SK-N-SH treated with all-trans-retinoic acid at 6 μM for 48 hours (cell line): ENCODE results near the gene PFN4.

Experiments
- ATAC-seq: fragments of 200-7000 bp; cut with Tn5 transposase; 3 replicates; pipeline ENCODE4 v1.9.1; 2020; ENCODE audit warnings: mild to moderate bottlenecking, moderate library complexity
- ARNTL ChIP-seq: fragments of 450-650 bp; formaldehyde crosslinking; IDR thresholded peaks from 2 replicates; pipeline ENCODE4 v1.5.0; 2020; ENCODE audit warnings: low read depth, mild to moderate bottlenecking, moderate library complexity, borderline replicate concordance
- CSDC2 ChIP-seq: fragments of 250-450 bp; sonication (Bioruptor Pico); IDR thresholded peaks from 2 replicates; pipeline ENCODE4 v1.5.0; 2020; ENCODE audit warnings: mild to moderate bottlenecking, moderate library complexity
- ESRRG ChIP-seq: fragments of 250-450 bp; sonication (Bioruptor Pico); IDR thresholded peaks from 2 replicates; pipeline ENCODE4 v1.6.1; 2021; ENCODE audit warnings: mild to moderate bottlenecking
- ISL1 ChIP-seq: fragments of 250-450 bp; sonication (Bioruptor Pico); IDR thresholded peaks from 2 replicates; pipeline ENCODE4 v2.1.2; 2022; ENCODE audit warnings: mild to moderate bottlenecking, moderate library complexity
- OSR1 ChIP-seq: fragments of 250-450 bp; sonication (Bioruptor Pico); IDR thresholded peaks from 2 replicates; pipeline ENCODE4 v1.8.0; 2022; ENCODE audit warnings: moderate library complexity, mild to moderate bottlenecking, inconsistent platforms
- RARB ChIP-seq: fragments of 250-450 bp; sonication (Bioruptor Pico); IDR thresholded peaks from 2 replicates; pipeline ENCODE4 v1.8.0; 2021; ENCODE audit warnings: mild to moderate bottlenecking, moderate library complexity
- SNAI2 ChIP-seq: fragments of 250-450 bp; sonication (Bioruptor Pico); IDR thresholded peaks from 2 replicates; pipeline ENCODE4 v1.5.0; 2020; ENCODE audit warnings: mild to moderate bottlenecking, moderate library complexity
- TCF4 ChIP-seq: fragments of 250-450 bp; sonication (Bioruptor Pico); IDR thresholded peaks from 2 replicates; pipeline ENCODE4 v1.8.0; 2021; ENCODE audit warnings: mild to moderate bottlenecking, moderate library complexity, borderline replicate concordance
- TOX ChIP-seq: fragments of 250-450 bp; sonication (Bioruptor Pico); IDR thresholded peaks from 2 replicates; pipeline ENCODE4 v1.8.0; 2021; ENCODE audit warnings: mild to moderate bottlenecking, moderate library complexity, borderline replicate concordance
- ZC3H10 ChIP-seq: fragments of 250-450 bp; sonication (Bioruptor Pico); IDR thresholded peaks from 2 replicates; pipeline ENCODE4 v1.5.1; 2021; ENCODE audit warnings: mild to moderate bottlenecking, moderate library complexity
- ZFP3 ChIP-seq: fragments of 250-450 bp; sonication (Bioruptor Pico); IDR thresholded peaks from 2 replicates; pipeline ENCODE4 v1.5.0; 2020; ENCODE audit warnings: mild to moderate bottlenecking, moderate library complexity
- ZFP30 ChIP-seq: fragments of 450-650 bp; formaldehyde crosslinking; IDR thresholded peaks from 2 replicates; pipeline ENCODE4 v1.5.0; 2022; ENCODE audit warnings: mild to moderate bottlenecking, moderate library complexity
- ZNF565 ChIP-seq: fragments of 450-650 bp; formaldehyde crosslinking; conservative IDR thresholded peaks from 2 replicates; pipeline ENCODE4 v1.5.0; 2020; ENCODE audit warnings: low read depth, mild to moderate bottlenecking, moderate library complexity
- ZNF8 ChIP-seq: fragments of 450-650 bp; formaldehyde crosslinking; IDR thresholded peaks from 2 replicates; pipeline ENCODE4 v1.5.0; 2020; ENCODE audit warnings: mild to moderate bottlenecking, moderate library complexity
- TF ChIP-seq, protein P1 (sequence below): fragments of 250-450 bp; sonication (Bioruptor Pico); IDR thresholded peaks from 2 replicates; pipeline ENCODE4 v1.5.1; 2020; ENCODE audit warnings: low read depth, mild to moderate bottlenecking, moderate library complexity
- TF ChIP-seq, protein P2 (sequence below): fragments of 250-450 bp; sonication (Bioruptor Pico); IDR thresholded peaks from 2 replicates; pipeline ENCODE4 v1.5.0; 2020; ENCODE audit warnings: mild to moderate bottlenecking, moderate library complexity
- TF ChIP-seq, protein P3 (sequence below): fragments of 250-450 bp; sonication (Bioruptor Pico); IDR thresholded peaks from 2 replicates; pipeline ENCODE4 v1.8.0; 2021; ENCODE audit warnings: low read depth, mild to moderate bottlenecking, moderate library complexity, borderline replicate concordance
- TF ChIP-seq, protein P4 (sequence below): fragments of 250-450 bp; sonication (Bioruptor Pico); IDR thresholded peaks from 2 replicates; pipeline ENCODE4 v1.8.0; 2020; ENCODE audit warnings: mild to moderate bottlenecking, moderate library complexity, borderline replicate concordance

Gene PFN4

DNA sequence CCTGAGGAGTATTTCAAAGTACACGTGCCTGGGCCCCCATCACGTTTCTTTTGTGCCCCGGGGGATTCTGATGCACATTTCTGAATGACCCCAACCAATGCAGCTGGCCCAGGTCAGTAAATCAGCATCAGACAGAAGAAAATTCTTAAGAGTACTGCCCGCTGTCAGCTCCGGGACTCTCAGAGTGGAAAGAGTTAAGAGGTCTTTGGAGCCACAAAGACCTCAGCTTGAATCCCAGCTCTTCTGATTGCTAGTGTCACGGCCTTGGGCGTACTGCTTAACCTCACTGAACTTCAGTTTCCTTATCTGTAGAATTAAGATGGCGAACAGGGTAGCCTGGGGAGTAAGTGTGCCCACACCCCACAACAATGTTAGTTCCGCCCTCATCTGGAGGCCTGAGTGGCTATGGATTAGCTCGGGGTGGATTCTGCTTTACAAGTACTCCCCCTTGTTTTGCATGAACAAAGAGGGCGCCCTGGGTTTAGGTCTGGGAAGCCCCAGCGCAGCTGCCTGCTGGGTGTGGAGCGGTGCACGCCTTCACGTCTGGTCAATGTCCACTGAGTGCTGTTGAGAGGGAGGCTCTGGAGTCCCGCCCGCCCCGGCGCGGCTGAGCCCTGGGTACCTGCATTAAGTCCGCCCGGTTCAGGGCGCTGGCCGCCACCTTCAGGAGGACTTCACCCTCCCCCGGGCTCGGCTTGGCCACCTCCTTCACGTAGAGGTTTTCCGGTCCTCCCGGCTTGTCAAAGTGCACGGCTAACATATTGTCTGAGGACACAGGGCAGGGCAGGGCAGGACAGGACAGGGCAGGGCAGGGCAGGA is 39.4 kb downstream of the PFN4 start:
- ATAC-seq: peak; percentile 81
- TF ChIP-seq, protein P1, sequence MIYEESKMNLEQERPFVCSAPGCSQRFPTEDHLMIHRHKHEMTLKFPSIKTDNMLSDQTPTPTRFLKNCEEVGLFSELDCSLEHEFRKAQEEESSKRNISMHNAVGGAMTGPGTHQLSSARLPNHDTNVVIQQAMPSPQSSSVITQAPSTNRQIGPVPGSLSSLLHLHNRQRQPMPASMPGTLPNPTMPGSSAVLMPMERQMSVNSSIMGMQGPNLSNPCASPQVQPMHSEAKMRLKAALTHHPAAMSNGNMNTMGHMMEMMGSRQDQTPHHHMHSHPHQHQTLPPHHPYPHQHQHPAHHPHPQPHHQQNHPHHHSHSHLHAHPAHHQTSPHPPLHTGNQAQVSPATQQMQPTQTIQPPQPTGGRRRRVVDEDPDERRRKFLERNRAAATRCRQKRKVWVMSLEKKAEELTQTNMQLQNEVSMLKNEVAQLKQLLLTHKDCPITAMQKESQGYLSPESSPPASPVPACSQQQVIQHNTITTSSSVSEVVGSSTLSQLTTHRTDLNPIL: no peak
- TF ChIP-seq CSDC2: no peak
- TF ChIP-seq ARNTL: no peak
- no peak for TF ChIP-seq SNAI2 (CRISPR knock-in tag)
- peak; percentile 62 for TF ChIP-seq TCF4 (CRISPR knock-in tag)
- no peak for TF ChIP-seq TOX (CRISPR knock-in tag)
- TF ChIP-seq ESRRG (CRISPR knock-in tag): 0 out of 2 replicates have a peak, but pooled peaks have one; percentile 16
- TF ChIP-seq ISL1 (CRISPR knock-in tag): peak; percentile 5; the same call in 1 of the 2 replicates
- TF ChIP-seq ZNF8 (CRISPR knock-in tag): 0 out of 2 replicates have a peak, but pooled peaks have one; percentile 8
- TF ChIP-seq, protein P2, sequence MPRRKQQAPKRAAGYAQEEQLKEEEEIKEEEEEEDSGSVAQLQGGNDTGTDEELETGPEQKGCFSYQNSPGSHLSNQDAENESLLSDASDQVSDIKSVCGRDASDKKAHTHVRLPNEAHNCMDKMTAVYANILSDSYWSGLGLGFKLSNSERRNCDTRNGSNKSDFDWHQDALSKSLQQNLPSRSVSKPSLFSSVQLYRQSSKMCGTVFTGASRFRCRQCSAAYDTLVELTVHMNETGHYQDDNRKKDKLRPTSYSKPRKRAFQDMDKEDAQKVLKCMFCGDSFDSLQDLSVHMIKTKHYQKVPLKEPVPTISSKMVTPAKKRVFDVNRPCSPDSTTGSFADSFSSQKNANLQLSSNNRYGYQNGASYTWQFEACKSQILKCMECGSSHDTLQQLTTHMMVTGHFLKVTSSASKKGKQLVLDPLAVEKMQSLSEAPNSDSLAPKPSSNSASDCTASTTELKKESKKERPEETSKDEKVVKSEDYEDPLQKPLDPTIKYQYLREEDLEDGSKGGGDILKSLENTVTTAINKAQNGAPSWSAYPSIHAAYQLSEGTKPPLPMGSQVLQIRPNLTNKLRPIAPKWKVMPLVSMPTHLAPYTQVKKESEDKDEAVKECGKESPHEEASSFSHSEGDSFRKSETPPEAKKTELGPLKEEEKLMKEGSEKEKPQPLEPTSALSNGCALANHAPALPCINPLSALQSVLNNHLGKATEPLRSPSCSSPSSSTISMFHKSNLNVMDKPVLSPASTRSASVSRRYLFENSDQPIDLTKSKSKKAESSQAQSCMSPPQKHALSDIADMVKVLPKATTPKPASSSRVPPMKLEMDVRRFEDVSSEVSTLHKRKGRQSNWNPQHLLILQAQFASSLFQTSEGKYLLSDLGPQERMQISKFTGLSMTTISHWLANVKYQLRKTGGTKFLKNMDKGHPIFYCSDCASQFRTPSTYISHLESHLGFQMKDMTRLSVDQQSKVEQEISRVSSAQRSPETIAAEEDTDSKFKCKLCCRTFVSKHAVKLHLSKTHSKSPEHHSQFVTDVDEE (CRISPR knock-in tag): peak; percentile 42; the same call in 1 of the 2 replicates
- TF ChIP-seq ZFP3 (CRISPR knock-in tag): no peak
- no peak for TF ChIP-seq ZC3H10 (CRISPR knock-in tag)
- TF ChIP-seq ZNF565: no peak
- no peak for TF ChIP-seq RARB (CRISPR knock-in tag)
- TF ChIP-seq, protein P3, sequence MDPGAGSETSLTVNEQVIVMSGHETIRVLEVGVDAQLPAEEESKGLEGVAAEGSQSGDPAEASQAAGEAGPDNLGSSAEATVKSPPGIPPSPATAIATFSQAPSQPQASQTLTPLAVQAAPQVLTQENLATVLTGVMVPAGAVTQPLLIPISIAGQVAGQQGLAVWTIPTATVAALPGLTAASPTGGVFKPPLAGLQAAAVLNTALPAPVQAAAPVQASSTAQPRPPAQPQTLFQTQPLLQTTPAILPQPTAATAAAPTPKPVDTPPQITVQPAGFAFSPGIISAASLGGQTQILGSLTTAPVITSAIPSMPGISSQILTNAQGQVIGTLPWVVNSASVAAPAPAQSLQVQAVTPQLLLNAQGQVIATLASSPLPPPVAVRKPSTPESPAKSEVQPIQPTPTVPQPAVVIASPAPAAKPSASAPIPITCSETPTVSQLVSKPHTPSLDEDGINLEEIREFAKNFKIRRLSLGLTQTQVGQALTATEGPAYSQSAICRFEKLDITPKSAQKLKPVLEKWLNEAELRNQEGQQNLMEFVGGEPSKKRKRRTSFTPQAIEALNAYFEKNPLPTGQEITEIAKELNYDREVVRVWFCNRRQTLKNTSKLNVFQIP (CRISPR knock-in tag): no peak
- 0 out of 2 replicates have a peak, but pooled peaks have one; percentile 2 for TF ChIP-seq ZFP30 (CRISPR knock-in tag)
- TF ChIP-seq, protein P4, sequence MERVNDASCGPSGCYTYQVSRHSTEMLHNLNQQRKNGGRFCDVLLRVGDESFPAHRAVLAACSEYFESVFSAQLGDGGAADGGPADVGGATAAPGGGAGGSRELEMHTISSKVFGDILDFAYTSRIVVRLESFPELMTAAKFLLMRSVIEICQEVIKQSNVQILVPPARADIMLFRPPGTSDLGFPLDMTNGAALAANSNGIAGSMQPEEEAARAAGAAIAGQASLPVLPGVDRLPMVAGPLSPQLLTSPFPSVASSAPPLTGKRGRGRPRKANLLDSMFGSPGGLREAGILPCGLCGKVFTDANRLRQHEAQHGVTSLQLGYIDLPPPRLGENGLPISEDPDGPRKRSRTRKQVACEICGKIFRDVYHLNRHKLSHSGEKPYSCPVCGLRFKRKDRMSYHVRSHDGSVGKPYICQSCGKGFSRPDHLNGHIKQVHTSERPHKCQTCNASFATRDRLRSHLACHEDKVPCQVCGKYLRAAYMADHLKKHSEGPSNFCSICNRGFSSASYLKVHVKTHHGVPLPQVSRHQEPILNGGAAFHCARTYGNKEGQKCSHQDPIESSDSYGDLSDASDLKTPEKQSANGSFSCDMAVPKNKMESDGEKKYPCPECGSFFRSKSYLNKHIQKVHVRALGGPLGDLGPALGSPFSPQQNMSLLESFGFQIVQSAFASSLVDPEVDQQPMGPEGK (CRISPR knock-in tag): 0 out of 2 replicates have a peak, but pooled peaks have one; percentile 7
- no peak for TF ChIP-seq OSR1 (CRISPR knock-in tag)
- TF ChIP-seq, all 23 proteins: peak for 7

DNA sequence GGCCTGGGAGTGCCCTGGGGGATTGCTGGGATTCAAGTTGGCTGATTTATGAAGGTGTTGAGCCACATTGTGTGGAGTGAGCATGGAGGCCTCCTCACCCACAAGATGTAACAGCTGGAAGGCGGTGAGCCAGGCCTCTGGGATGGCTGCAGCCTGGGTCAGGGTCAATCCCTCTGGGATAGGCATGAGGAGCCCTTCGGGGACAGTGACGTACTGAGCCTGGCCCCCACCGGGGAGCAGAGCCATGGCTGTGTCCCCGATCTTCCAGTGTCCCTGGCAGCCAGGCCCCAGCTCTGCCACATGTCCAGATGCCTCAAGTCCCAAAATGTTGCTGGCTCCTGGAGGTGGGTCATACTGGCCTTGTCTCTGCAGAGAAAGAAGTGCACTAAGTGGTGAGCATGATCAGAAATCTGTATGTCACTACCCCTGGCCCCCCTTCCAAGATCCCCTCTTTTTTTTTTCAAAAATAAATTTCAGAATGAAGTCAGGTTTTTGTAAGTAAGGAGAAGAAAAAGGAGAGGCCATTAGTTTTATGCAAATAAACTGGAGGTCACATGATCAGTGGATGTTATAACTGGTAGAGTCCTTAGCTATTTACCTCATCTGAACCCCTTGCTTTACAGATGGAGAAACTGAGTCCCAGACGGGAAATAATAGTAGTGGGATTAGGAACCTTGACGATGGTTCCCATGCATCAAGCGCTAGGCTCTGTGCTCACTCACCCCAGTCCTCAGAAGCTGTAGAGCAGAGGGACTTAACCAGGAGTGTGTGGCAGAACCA is 40.2 kb downstream of the PFN4 start:
- ATAC-seq: no peak
- no peak for TF ChIP-seq ZFP30 (CRISPR knock-in tag)
- no peak for TF ChIP-seq ZNF8 (CRISPR knock-in tag)
- TF ChIP-seq ZC3H10 (CRISPR knock-in tag): no peak

DNA sequence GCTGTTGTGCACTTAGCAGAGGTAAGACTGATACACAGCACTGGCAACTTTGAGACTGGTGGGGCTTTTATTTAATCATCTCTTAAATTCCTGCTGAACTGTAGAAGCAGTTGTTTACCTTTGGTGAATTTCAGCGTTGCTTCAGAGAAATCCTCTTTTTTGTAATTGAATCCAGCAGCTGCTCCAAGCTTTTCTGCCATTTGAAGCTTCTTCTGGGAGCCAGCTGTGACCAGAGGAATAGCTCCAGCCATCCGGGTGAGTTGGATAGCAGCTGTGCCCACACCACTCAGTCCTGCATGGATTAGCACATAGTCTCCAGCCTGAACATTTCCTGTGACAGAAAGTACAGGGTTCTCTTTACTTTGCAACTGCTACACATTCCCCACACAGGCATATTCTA is 42.4 kb downstream of the PFN4 start:
- ATAC-seq: no peak
- TF ChIP-seq ZC3H10 (CRISPR knock-in tag) (no peak), TCF4 (CRISPR knock-in tag) (no peak), ZFP30 (CRISPR knock-in tag) (no peak)
- TF ChIP-seq, protein P2 (CRISPR knock-in tag): no peak
- TF ChIP-seq, protein P1: no peak
- TF ChIP-seq, protein P4 (CRISPR knock-in tag): no peak
- TF ChIP-seq, protein P3 (CRISPR knock-in tag): no peak
